ENCODE measurements around the gene TARM1.

- TF ChIP-seq CTCF (conservative IDR thresholded peaks at IDR 0.05 in 1 of 2, IDR thresholded peaks at IDR 0.05 in 1 of 2; ENCODE audit: extremely low read depth in 1 of 2, insufficient read depth in 1 of 2, low read depth in 1 of 2, low read length in 2 of 2) = no peak
- no peak for TF ChIP-seq EZH2 (IDR thresholded peaks at IDR 0.05; ENCODE audit: borderline replicate concordance, low read length)
Observed at GRCh38 chr19:54023191-54023590, 58.0 kb downstream of the TARM1 start.
